ENCODE results near the gene USP11. TPM values are rescaled to one million over a fixed set of nuclear protein-coding genes. Genes with fewer than 3 reads are reported as not detected.
"Not testable (repeated sequence)": the region's sequence is repeated elsewhere in the genome, so short reads cannot be mapped to it uniquely, and the experiment has no call there.

Gene USP11
- total RNA-seq, 2 experiments from 2014 or later: 57.1 to 62.0 TPM

DNA sequence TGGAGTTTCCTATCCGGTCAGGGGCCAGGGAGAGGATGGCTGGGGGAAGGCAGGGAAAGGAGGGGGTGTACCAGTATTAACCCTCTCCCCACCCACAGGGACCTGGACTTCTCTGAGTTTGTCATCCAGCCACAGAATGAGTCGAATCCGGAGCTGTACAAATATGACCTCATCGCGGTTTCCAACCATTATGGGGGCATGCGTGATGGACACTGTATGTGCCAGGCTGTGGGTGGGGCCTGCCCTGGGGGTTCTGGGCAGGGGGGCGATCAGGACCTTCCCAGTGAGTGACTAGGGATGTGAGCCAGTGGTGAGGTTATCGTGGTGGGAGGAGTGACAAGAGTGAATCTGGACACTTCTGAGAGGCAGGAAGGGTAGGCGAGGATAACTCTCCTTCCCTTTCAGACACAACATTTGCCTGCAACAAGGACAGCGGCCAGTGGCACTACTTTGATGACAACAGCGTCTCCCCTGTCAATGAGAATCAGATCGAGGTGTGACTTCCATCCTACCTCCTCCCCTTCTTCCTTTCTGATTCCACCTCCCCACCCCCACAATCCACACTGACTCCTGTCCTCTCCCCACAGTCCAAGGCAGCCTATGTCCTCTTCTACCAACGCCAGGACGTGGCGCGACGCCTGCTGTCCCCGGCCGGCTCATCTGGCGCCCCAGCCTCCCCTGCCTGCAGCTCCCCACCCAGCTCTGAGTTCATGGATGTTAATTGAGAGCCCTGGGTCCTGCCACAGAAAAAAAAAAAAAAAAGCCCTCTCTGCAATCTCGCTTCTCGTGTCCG is 14.6 kb downstream of the USP11 start:
- Mint-ChIP-seq H3K27ac (peak overlapping the region; percentile 70), H3K4me3 (no peak overlapping the region), H3K27me3 (no peaks in the 10 kb centered on the region), H3K9me3 (no peaks in the 10 kb centered on the region), H3K36me3 (ENCODE audit: low read depth) (peaks cover 22% of the 10 kb centered on the region), H3K4me1 (ENCODE audit: low read depth) (peaks cover 12% of the 10 kb centered on the region)
- no peak for TF ChIP-seq CTCF (IDR thresholded peaks at IDR 0.05)
- ChIA-PET POLR2A (no interaction called here), CTCF (no interaction called here)
- intact Hi-C loops (cut with micrococcal nuclease): no loop called here
- DNase-seq: peak; percentile 34
- no peak for ATAC-seq

DNA sequence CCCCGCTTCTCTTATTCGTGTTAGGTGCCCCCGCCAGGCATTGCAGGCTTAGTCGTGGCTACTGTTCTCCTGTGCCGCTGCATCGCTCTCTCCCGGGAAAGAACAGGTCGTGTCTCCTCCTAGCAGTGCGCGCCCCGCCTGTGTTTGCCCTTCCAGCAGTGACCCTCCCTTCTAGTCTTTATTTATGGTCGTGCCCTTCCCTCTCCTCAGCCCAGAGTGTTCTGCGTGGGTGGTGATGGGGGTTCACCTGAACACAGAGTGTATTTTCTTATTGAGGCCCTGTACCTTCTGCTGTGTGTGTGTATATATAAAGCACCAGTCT is 15.2 kb downstream of the USP11 start:
- CTCF ChIA-PET: no interaction called here
- intact Hi-C loops (cut with micrococcal nuclease): no loop called here
- ATAC-seq (no peak), DNase-seq (no peak)
- TF ChIP-seq CTCF (IDR thresholded peaks at IDR 0.05): no peak
- no peaks in the 10 kb centered on the region for H3K9me3 Mint-ChIP-seq
- H3K27ac Mint-ChIP-seq: peak overlapping the region; percentile 70
- POLR2A ChIA-PET: no interaction called here
- no peaks in the 10 kb centered on the region for H3K27me3 Mint-ChIP-seq
- no peak overlapping the region for H3K4me3 Mint-ChIP-seq
- H3K36me3 Mint-ChIP-seq (ENCODE audit: low read depth): peaks cover 22% of the 10 kb centered on the region
- peaks cover 12% of the 10 kb centered on the region for H3K4me1 Mint-ChIP-seq (ENCODE audit: low read depth)

DNA sequence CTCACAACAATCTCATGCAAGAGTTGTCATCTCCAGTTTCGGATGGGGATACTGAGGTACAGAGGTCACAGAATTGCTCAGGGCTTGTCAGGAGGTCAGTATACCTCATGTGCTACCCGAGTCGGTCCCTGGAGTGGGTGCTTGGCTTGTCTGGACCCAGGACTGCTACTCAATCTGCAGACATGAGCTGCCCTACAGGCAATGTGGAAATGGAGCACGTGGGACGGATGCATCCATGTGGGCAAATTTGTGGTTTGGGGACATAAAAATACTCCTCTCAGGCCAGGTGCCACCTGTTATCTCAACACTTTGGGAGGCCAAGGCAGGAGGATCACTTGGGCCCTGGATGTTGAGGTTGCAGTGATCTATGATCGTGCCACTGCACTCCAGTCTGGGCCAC is 15.8 kb downstream of the USP11 start:
- CTCF ChIA-PET: no interaction called here

DNA sequence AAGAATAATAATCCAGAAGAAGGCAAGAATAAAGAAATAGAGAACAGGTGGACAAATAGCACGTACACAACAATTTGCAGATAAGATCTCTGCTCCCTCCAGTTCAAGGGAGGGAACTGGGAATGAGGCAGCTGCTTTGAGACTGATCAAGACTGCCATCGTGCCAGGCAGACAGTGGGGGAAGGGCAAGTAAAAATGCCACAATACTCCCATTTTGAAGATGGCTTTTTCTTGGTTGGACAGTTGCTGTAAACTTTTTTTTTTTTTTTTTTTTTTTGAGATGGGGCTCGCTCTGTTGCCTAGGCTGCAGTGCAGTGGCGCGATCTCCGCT is 17.2 kb downstream of the USP11 start:
- TF ChIP-seq CTCF (IDR thresholded peaks at IDR 0.05): no peak

More for the DNA sequence above, 15.8 kb downstream of the USP11 start:
- no peak for TF ChIP-seq CTCF (IDR thresholded peaks at IDR 0.05)
- POLR2A ChIA-PET: no interaction called here
- no peaks in the 10 kb centered on the region for H3K27me3 Mint-ChIP-seq
- no peaks in the 10 kb centered on the region for H3K9me3 Mint-ChIP-seq
- no peak for ATAC-seq
- H3K27ac Mint-ChIP-seq: peak overlapping the region; percentile 75
- H3K4me1 Mint-ChIP-seq (ENCODE audit: low read depth): peaks cover 12% of the 10 kb centered on the region
- no peak overlapping the region for H3K4me3 Mint-ChIP-seq
- peaks cover 22% of the 10 kb centered on the region for H3K36me3 Mint-ChIP-seq (ENCODE audit: low read depth)
- intact Hi-C loops (cut with micrococcal nuclease): no loop called here
- DNase-seq: no peak

GRCh38 chrX:47257620-47258019 is 24.8 kb downstream of the USP11 start:
- ATAC-seq: not testable (repeated sequence)

More for the DNA sequence above, 17.2 kb downstream of the USP11 start:
- H3K27me3 Mint-ChIP-seq: no peaks in the 10 kb centered on the region
- H3K27ac Mint-ChIP-seq: peak overlapping the region; percentile 75
- intact Hi-C loops (cut with micrococcal nuclease): no loop called here
- CTCF ChIA-PET: no interaction called here
- peaks cover 20% of the 10 kb centered on the region for H3K36me3 Mint-ChIP-seq (ENCODE audit: low read depth)
- H3K4me1 Mint-ChIP-seq (ENCODE audit: low read depth): peaks cover 12% of the 10 kb centered on the region
- H3K4me3 Mint-ChIP-seq: no peak overlapping the region
- POLR2A ChIA-PET: no interaction called here
- ATAC-seq (no peak), DNase-seq (no peak)
- no peaks in the 10 kb centered on the region for H3K9me3 Mint-ChIP-seq

More at GRCh38 chrX:47257620-47258019, 24.8 kb downstream of the USP11 start:
- H3K9me3 Mint-ChIP-seq; CTCF ChIA-PET; H3K4me3 Mint-ChIP-seq; H3K4me1 Mint-ChIP-seq (ENCODE audit: low read depth); POLR2A ChIA-PET; H3K27ac Mint-ChIP-seq; H3K36me3 Mint-ChIP-seq (ENCODE audit: low read depth); H3K27me3 Mint-ChIP-seq; DNase-seq; intact Hi-C loops (cut with micrococcal nuclease): not testable (repeated sequence)
